ENCODE measurements around the gene CNGA3.
A peak's percentile ranks its signal among the peaks of the same experiment; 100 is the strongest.

CNGA3 gene

DNA sequence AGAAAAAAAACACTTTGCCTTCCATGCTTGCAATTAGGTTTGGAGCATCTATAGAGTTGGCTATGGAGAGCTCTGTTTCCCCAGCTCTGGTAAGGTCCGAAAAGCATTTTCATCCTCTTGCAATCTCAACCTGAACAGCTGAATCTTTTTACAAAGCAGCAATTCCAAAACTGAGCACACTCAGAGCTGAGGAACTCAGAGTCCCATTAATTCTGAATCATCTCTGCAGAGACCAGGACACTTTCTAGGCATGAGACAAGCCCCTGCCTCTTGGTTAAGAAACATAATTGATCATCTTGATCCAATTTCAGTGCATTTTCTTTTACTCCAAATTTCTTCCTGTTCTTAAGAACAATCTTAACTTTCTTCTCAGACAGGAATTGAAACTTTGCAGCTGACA is 4.2 kb downstream of the CNGA3 start:
- H4K20me1 ChIP-seq: no peaks in the 10 kb centered on the region
- no peak overlapping the region for H3K4me2 ChIP-seq
- H3K4me1 ChIP-seq: peaks cover 10% of the 10 kb centered on the region
- H3K36me3 ChIP-seq: no peaks in the 10 kb centered on the region
- peaks cover 25% of the 10 kb centered on the region for H3K9me3 ChIP-seq
- H3K9ac ChIP-seq: no peak overlapping the region
- no peak overlapping the region for H3K27ac ChIP-seq
- H3K27me3 ChIP-seq: peaks cover 29% of the 10 kb centered on the region
- H3K4me3 ChIP-seq: no peak overlapping the region
- TF ChIP-seq Cebpa-rat (IDR thresholded peaks at IDR 0.05): no peak

DNA sequence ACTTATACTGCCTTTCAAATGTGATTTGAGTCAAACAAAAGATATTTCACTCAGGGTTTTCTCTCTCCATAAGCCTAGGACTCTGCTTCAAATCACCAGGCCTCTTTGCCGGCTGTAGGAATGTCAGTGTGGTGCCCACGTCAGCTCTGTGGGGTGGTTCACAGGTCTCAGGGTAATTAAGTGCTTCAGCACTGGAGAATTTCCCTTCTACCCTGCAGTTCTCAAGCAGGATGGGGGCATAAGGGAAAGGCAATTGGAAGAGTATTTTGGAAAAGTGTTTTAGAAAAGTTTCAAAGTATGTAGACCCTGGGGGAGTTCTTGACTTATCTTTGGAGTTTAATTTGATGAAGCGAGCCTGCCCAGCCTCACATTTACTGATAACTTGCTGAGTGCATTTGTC is 9.6 kb downstream of the CNGA3 start:
- H3K36me3 ChIP-seq: no peaks in the 10 kb centered on the region
- H3K4me2 ChIP-seq: no peak overlapping the region
- peaks cover 23% of the 10 kb centered on the region for H3K4me1 ChIP-seq
- peaks cover 8% of the 10 kb centered on the region; the same call in 1 of the 2 replicates for H3K9me3 ChIP-seq
- no peak overlapping the region for H3K27ac ChIP-seq
- no peak overlapping the region for H3K4me3 ChIP-seq
- no peaks in the 10 kb centered on the region for H4K20me1 ChIP-seq
- no peaks in the 10 kb centered on the region for H3K27me3 ChIP-seq
- no peak overlapping the region for H3K9ac ChIP-seq
- TF ChIP-seq Cebpa-rat (IDR thresholded peaks at IDR 0.05): no peak

DNA sequence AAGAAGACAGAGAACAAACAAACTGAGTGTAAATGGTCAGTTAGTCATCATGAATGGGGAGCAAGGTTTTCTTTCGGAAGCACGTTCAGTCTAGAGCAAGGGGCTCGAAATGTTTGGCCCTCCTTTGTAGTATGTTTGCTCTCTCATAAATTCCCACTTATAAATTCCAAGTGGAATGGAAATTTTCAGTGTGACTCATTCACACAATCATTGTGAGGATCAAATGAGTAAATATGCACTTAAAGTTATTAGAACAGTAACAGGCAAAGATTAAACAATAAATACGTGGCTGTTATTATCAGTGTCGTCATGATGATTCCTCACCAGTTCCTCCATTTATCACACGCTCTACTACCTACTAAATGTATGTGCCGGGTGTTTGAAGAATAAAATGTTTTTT is 10.5 kb downstream of the CNGA3 start:
- TF ChIP-seq Cebpa-rat (IDR thresholded peaks at IDR 0.05): no peak
- H3K4me1 ChIP-seq: peaks cover 23% of the 10 kb centered on the region
- no peak overlapping the region for H3K4me2 ChIP-seq
- H3K36me3 ChIP-seq: no peaks in the 10 kb centered on the region
- no peak overlapping the region for H3K4me3 ChIP-seq
- no peak overlapping the region for H3K9ac ChIP-seq
- no peaks in the 10 kb centered on the region for H3K27me3 ChIP-seq
- peaks cover 3% of the 10 kb centered on the region; the same call in 1 of the 2 replicates for H3K9me3 ChIP-seq
- no peaks in the 10 kb centered on the region for H4K20me1 ChIP-seq
- no peak overlapping the region for H3K27ac ChIP-seq

DNA sequence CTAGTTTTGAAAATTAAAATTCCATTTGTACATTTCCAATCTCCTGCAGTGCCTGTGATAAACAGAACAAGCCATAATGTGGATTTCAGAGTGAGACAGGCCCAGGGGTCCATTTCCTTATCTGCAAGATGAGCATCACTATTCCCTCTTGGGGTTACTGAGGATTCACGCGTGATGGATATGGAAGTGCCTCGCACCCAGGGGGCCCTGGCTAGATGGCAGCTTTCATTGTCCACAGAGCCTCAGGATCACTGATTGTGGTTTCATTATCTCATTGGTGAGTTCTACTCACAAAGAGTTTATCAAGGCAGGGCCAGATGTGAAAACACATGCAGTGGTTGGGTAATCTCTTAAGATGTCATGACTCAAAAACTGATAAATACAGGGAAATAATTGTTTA is 11.6 kb downstream of the CNGA3 start:
- peaks cover 23% of the 10 kb centered on the region for H3K4me1 ChIP-seq
- H4K20me1 ChIP-seq: no peaks in the 10 kb centered on the region
- peaks cover 3% of the 10 kb centered on the region; the same call in 1 of the 2 replicates for H3K9me3 ChIP-seq
- no peak overlapping the region for H3K4me3 ChIP-seq
- H3K9ac ChIP-seq: no peak overlapping the region
- H3K36me3 ChIP-seq: no peaks in the 10 kb centered on the region
- H3K27me3 ChIP-seq: no peaks in the 10 kb centered on the region
- H3K4me2 ChIP-seq: peak overlapping the region; percentile 32
- H3K27ac ChIP-seq: no peak overlapping the region
- TF ChIP-seq Cebpa-rat (IDR thresholded peaks at IDR 0.05): 0 out of 2 replicates have a peak, but pooled peaks have one; percentile 50

DNA sequence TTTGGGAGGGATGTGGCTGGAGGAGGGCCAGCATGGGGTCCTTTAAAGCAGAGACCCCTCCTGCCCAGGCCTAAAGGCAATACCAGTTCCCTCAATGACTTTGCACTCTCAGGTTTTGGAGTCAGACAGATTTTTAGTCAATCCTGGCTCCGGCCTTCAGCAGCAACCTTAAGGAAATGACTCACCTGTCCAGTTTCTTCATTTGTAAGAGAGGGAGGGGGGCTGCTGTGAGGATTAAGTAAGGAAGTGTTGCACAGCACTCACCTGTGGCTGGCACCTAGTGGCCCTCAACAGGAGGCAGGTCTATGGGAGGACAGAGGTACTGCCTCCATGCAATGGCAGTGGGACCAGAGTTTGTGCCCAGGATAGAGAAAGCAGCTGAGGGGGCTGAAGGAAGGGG is 13.7 kb downstream of the CNGA3 start:
- no peak overlapping the region for H3K9ac ChIP-seq
- no peaks in the 10 kb centered on the region for H3K27me3 ChIP-seq
- TF ChIP-seq Cebpa-rat (IDR thresholded peaks at IDR 0.05): no peak
- no peak overlapping the region for H3K4me2 ChIP-seq
- H3K36me3 ChIP-seq: no peaks in the 10 kb centered on the region
- H3K4me1 ChIP-seq: peaks cover 23% of the 10 kb centered on the region
- no peaks in the 10 kb centered on the region for H3K9me3 ChIP-seq
- H3K27ac ChIP-seq: no peak overlapping the region
- no peak overlapping the region for H3K4me3 ChIP-seq
- H4K20me1 ChIP-seq: no peaks in the 10 kb centered on the region

DNA sequence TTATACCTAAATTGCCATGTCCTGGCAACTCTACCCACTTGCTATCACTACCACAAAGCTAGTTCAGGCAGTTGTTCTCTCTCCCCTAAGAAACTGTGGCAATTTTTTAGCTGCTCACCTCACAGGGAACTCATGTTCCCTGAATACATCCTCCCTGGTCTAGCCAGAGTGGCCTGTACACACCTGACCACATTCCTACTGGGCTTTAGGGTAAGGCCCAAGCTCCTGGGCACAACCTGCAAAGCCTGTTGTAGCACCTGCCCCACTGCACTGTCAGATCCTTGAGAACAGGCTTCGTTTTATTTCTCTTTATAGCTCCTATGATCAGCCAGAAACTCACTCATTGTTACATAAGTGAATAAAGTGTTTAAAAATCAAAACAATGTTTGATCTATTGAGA is 21.5 kb downstream of the CNGA3 start:
- H3K4me2 ChIP-seq: no peak overlapping the region
- no peak overlapping the region for H3K4me3 ChIP-seq
- no peak overlapping the region for H3K9ac ChIP-seq
- H3K9me3 ChIP-seq: peaks cover 16% of the 10 kb centered on the region
- no peak overlapping the region for H3K27ac ChIP-seq
- no peaks in the 10 kb centered on the region for H4K20me1 ChIP-seq
- TF ChIP-seq Cebpa-rat (IDR thresholded peaks at IDR 0.05): no peak
- H3K4me1 ChIP-seq: no peaks in the 10 kb centered on the region
- H3K36me3 ChIP-seq: no peaks in the 10 kb centered on the region
- no peaks in the 10 kb centered on the region for H3K27me3 ChIP-seq

DNA sequence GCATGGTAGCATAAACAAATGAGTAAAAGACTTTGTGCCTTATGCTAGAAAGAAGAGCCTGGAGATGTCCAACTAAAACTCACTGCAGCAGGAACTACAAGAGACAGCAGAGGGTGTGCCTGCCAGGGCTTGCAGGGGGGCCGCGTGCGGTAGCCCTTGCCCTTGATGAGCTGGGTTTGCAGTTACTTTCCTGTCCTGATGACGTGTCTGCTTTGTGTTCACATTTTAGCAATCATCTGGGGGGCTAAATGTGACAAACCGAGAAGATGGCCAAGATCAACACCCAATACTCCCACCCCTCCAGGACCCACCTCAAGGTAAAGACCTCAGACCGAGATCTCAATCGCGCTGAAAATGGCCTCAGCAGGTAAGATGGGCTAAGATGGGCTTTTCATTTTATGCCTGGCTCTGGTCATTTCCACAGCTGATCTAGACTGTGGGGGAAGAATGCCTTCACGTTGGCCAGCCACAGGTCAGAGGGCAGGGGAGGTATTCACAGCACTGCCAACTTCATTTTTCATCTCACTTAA is 23.5 kb downstream of the CNGA3 start:
- H3K4me1 ChIP-seq: no peaks in the 10 kb centered on the region
- H3K36me3 ChIP-seq: no peaks in the 10 kb centered on the region
- H4K20me1 ChIP-seq: no peaks in the 10 kb centered on the region
- no peak overlapping the region for H3K27ac ChIP-seq
- H3K4me2 ChIP-seq: no peak overlapping the region
- no peak overlapping the region for H3K4me3 ChIP-seq
- no peak for TF ChIP-seq Cebpa-rat (IDR thresholded peaks at IDR 0.05)
- H3K9me3 ChIP-seq: peaks cover 16% of the 10 kb centered on the region
- no peak overlapping the region for H3K9ac ChIP-seq
- H3K27me3 ChIP-seq: no peaks in the 10 kb centered on the region

DNA sequence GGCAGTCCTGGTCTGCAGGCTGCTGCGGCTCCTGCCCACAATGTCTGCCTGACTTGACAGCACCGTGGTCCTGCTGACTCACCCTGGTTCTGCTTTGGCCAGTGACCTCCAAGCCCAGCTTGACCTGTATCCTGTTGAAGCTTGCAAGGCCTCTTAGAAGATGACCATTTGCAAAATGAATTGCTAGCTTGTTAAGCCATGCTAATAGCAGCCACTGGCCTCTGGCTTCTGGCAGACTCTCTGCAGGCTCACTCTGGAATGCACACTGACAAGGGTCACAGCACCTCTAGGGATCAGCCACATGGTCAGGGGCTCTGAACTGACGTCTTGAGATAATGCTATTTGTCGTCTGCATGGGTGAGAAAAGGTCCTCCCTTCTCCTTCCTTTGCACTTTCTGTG is 25.9 kb downstream of the CNGA3 start:
- Histone ChIP-seq H3K4me2 (no peak overlapping the region), H3K4me3 (no peak overlapping the region), H3K4me1 (no peaks in the 10 kb centered on the region), H3K27ac (no peak overlapping the region), H3K9ac (no peak overlapping the region), H3K27me3 (no peaks in the 10 kb centered on the region), H3K9me3 (peaks cover 16% of the 10 kb centered on the region), H4K20me1 (no peaks in the 10 kb centered on the region), H3K36me3 (no peaks in the 10 kb centered on the region)
- no peak for TF ChIP-seq Cebpa-rat (IDR thresholded peaks at IDR 0.05)

DNA sequence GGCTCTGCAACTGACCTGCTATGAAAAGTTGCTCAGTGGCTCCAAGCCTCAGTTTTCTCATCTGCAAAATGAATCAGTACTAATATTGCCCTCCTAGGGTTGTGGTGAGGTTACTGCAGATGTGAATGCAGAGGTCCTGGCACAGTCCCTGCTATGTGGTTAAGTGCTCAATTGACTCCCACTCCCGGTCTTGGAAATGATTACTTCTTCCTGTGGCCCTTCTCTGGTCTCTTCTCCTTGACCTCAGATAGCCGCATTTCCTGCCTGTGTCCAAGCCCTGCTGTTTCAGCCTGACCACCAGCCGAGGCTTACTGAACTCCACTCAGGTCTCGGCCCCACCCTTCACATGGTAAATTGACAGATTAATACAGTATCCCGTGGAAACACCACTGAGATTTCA is 26.3 kb downstream of the CNGA3 start:
- no peaks in the 10 kb centered on the region for H3K4me1 ChIP-seq
- no peaks in the 10 kb centered on the region for H3K36me3 ChIP-seq
- H3K27ac ChIP-seq: no peak overlapping the region
- peaks cover 13% of the 10 kb centered on the region for H3K9me3 ChIP-seq
- no peak overlapping the region for H3K4me2 ChIP-seq
- H3K4me3 ChIP-seq: no peak overlapping the region
- no peaks in the 10 kb centered on the region for H4K20me1 ChIP-seq
- no peak for TF ChIP-seq Cebpa-rat (IDR thresholded peaks at IDR 0.05)
- H3K9ac ChIP-seq: no peak overlapping the region
- H3K27me3 ChIP-seq: no peaks in the 10 kb centered on the region

DNA sequence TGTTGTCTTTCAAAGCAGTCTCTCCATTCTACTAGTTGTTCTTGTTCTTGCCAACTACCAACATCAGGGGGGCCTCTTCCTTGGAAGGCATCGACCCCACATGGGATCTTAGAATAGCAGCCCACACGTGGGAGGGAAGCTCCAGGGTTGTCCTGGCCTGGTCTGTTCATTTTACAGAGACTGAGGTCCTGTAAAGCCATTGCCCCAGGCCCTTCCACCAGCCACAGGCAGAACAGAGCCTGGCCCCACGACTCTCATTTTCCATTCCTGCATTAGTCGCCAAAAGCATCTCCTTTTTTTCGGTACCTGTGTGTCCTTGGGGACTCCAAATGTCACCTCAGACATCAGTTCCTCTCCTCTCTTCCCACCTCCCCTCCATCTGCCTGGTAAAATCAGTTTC is 28.0 kb downstream of the CNGA3 start:
- Histone ChIP-seq H3K27ac (no peak overlapping the region), H3K9me3 (no peaks in the 10 kb centered on the region), H3K4me2 (no peak overlapping the region), H3K9ac (no peak overlapping the region), H3K4me1 (no peaks in the 10 kb centered on the region), H3K27me3 (no peaks in the 10 kb centered on the region), H3K4me3 (no peak overlapping the region), H3K36me3 (no peaks in the 10 kb centered on the region), H4K20me1 (no peaks in the 10 kb centered on the region)
- TF ChIP-seq Cebpa-rat (IDR thresholded peaks at IDR 0.05): no peak

Measured in BLaER1 (cell line).